Esophagus (tissue), 2 donors: ENCODE measurements around the gene RAB11FIP4. TPM values are rescaled to one million over a fixed set of nuclear protein-coding genes. Genes with fewer than 3 reads are reported as not detected.

Experiments used
- H3K27ac ChIP-seq, 2 donors: one replicate each; pipeline ENCODE4 v1.5.1; 2013; ENCODE audit warnings: low read depth in 2 of 2, mild to moderate bottlenecking in 2 of 2, inconsistent platforms in 1 of 2, low read length in 1 of 2, moderate library complexity in 1 of 2
- H3K27me3 ChIP-seq, 2 donors: one replicate each; pipeline ENCODE4 v1.6.1; 2013; ENCODE audit warnings: low read length in 2 of 2, control low read depth in 1 of 2, mild to moderate bottlenecking in 1 of 2; ENCODE audit not compliant: insufficient read depth in 2 of 2, control insufficient read depth in 1 of 2
- H3K36me3 ChIP-seq, 2 donors: one replicate each; pipeline ENCODE4 v1.6.1; 2013; ENCODE audit warnings: low read length in 1 of 2; ENCODE audit not compliant: control insufficient read depth in 2 of 2, insufficient read depth in 2 of 2
- H3K4me1 ChIP-seq, 2 donors: one replicate each; pipeline ENCODE4 v1.6.1; 2013; ENCODE audit warnings: low read length in 1 of 2; ENCODE audit not compliant: control insufficient read depth in 2 of 2, insufficient read depth in 2 of 2
- H3K4me3 ChIP-seq, 2 donors: one replicate each; pipeline ENCODE4 v1.5.1; 2013; ENCODE audit warnings: low read length in 2 of 2, mild to moderate bottlenecking in 2 of 2, low read depth in 1 of 2, moderate library complexity in 1 of 2
- H3K9me3 ChIP-seq, 2 donors: one replicate each; pipeline ENCODE4 v1.6.1; 2013; ENCODE audit warnings: mild to moderate bottlenecking in 2 of 2, low read depth in 1 of 2, low read length in 1 of 2, moderate library complexity in 1 of 2; ENCODE audit not compliant: control insufficient read depth in 2 of 2, insufficient read depth in 1 of 2
- WGBS, 2 donors: extraction: QIAGEN DNeasy Blood & Tissue Kit; methylation state at CpG; one replicate each; pipeline ENCODE4 v1.1.7; 2013; 5-methylcytosine and 5-hydroxymethylcytosine counted together
- polyA plus RNA-seq, 2 donors: library from polyadenylated mRNA; stranded (reverse); fragments of 200-250 nt; gene quantifications; one replicate each; pipeline ENCODE4 v1.2.3, GENCODE V29; 2013
- donor health status: healthy with polysubstance abuse.
- donor health status: Bipolar disorder and iron deficiency.

RAB11FIP4 gene
- polyA plus RNA-seq, 2 donors, result 5.0 TPM

DNA sequence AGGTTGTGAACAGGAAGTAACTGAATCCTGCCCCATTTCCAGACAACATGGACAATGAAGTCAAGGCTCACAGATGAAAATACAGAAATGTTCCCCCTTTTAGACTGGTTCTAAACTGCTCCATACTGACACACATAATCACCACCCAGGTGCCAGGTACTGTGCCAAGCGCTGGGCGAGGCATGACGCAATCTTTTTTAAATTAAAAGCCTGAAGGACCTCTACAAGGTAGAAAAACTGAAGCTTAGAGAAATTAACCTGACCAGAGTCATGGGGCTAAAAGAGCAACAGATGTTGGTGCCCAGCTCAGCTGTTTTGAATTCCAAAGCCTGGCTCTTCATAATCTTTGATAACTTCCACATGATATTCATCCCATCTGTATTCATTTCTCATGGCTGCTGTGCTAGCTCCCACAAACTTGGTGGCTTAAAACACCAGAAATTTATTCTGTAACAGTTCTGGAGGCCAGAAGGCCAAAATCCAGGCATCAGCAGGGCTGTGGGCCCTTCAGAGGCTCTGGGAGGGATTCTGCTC lies 4.9 kb upstream of the RAB11FIP4 start:
- Histone ChIP-seq H3K27ac (no peak overlapping the region), H3K27me3 (no peaks in the 10 kb centered on the region), H3K9me3 (no peaks in the 10 kb centered on the region), H3K4me1 (peaks cover 0 to 3% of the 10 kb centered on the region in 2 donors), H3K4me3 (no peak overlapping the region), H3K36me3 (no peaks in the 10 kb centered on the region)
- 60 to 75% methylated on average over 3 of the region's 3 CpGs for WGBS, 2 donors

DNA sequence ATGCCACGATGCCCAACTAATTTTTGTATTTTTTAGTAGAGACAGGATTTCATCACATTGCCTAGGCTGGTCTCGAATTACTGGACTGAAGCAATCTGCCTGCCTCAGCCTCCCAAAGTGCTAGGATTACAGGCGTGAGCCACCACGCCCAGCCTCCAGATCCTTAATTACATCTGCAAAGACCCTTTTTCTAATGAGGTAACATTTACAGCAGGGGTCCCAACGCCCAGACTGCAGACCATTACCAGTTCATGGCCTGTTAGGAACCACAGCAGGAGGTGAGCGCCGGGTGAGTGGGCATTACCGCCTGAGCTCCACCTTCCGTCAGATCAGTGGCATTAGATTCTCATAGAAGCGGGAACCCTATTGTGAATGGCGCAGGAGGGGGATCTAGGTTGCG lies 4.0 kb upstream of the RAB11FIP4 start:
- Histone ChIP-seq H3K4me3 (no peak overlapping the region), H3K4me1 (peaks cover 6 to 8% of the 10 kb centered on the region in 2 donors), H3K36me3 (no peaks in the 10 kb centered on the region), H3K27me3 (no peaks in the 10 kb centered on the region), H3K9me3 (no peaks in the 10 kb centered on the region), H3K27ac (no peak overlapping the region)
- 86% methylated on average over 12 of the region's 12 CpGs for WGBS, 2 donors

DNA sequence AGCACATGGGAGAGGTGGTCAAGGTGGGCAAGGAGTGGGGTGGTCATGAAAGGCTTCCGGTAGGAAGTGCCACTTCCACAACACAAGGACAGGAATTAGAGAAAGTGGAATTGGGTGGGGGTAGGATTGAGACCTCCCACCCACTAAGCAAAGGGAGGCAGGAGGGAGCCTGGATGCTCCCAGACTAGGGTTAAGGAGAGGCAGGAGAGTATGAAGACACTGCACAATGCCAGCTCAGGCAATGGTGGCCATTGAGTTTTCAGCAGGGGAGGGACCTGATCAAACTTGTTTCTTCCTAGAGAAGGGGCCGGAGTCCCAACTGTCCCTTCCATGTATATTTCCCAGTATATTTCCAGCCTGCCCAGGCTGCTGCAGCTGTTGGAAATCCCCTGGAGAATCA lies 3.1 kb upstream of the RAB11FIP4 start:
- 69 to 80% methylated on average over 2 of the region's 2 CpGs for WGBS, 2 donors
- H3K27ac ChIP-seq, result no peak overlapping the region

DNA sequence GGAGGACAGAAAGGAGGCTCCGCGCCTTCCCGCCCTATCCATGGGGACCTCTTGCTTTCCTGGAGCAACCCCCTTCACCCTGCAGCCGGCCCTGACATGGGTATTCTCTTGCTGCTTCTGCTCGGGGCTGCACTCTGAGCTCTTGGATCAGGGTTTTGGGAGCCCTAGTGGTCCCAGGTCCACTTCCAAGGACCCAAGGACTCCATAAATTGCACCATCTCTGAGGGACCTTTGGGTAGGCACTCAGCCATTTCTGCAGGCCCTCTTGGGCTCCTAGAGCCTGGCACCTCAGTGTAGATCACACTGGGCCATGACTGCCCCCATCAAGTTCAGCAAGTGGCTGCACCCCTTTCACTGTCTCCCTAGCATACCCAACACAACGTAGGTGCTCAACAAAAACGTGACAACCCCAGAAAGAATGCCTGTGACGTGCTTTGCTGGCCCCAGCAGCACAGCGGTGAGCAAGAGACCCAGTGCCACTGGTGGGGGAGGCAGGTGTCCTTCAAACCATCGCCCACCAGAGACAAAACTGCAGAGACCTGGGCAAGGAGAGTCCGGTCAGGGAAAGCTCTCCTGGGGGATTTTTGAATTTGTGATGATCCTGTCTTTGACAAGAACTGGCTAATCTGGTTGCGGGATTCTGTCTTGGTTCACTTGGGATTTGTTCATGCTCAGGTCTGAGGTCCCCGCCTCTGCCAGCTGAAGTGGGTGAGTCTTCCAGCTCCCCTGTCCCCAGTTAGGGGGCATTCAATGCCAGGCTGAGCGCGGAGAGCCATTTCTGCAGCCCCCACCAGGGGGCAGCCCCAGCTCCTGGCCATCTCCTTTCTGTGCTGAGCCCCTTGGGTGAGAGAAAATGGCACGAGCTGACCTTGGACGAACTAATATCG lies 2.5 kb upstream of the RAB11FIP4 start:
- peaks cover 6 to 13% of the 10 kb centered on the region in 2 donors for H3K4me1 ChIP-seq
- no peaks in the 10 kb centered on the region for H3K36me3 ChIP-seq
- no peak overlapping the region for H3K27ac ChIP-seq
- WGBS, 2 donors, result 49 to 51% methylated on average over 18 of the region's 18 CpGs
- no peak overlapping the region for H3K4me3 ChIP-seq
- H3K27me3 ChIP-seq, result no peaks in the 10 kb centered on the region
- no peaks in the 10 kb centered on the region for H3K9me3 ChIP-seq

More for the DNA sequence above, 3.1 kb upstream of the RAB11FIP4 start:
- no peaks in the 10 kb centered on the region for H3K9me3 ChIP-seq
- no peaks in the 10 kb centered on the region for H3K36me3 ChIP-seq
- H3K4me1 ChIP-seq, result peaks cover 6 to 13% of the 10 kb centered on the region in 2 donors
- no peaks in the 10 kb centered on the region for H3K27me3 ChIP-seq
- no peak overlapping the region for H3K4me3 ChIP-seq

DNA sequence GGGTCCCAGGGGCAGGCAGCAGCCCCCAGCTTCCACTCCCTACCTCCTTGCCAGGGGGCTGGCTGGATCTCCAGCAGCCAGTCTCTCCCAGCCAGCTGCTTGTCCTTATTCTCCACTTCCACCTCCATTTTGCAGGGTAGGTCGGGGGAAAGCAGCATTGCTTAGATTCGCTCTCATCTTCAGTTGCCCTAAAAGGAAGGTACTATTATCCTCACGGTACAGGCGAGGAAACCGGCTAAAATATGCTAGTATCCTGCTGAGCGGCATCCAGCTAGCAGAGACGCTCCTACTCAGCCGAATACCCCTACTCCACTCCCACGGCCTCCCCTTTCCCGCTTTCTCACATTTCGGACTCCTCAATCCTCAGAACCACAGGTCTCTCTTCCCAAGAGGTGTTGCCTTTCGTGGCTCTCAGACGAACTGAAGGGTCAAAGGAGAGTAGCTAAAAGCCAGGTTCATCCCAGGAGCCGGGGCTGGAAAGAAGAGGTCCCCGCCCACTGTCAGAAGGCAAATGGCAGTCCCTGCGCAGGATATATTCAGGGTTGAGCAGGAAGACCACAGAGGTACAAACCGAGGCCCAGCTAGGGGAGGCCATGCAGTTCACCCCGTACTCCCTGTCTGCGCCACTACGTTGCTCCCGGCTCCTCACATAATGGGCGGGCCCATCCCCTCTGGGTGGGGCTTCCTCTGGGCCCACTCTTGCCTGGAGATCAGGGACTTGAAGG lies 1.7 kb upstream of the RAB11FIP4 start:
- Histone ChIP-seq H3K36me3 (no peaks in the 10 kb centered on the region), H3K9me3 (no peaks in the 10 kb centered on the region), H3K4me1 (peaks cover 6 to 13% of the 10 kb centered on the region in 2 donors), H3K27ac (no peak overlapping the region), H3K4me3 (no peak overlapping the region), H3K27me3 (no peaks in the 10 kb centered on the region)
- WGBS, 2 donors, result 68 to 70% methylated on average over 22 of the region's 22 CpGs

DNA sequence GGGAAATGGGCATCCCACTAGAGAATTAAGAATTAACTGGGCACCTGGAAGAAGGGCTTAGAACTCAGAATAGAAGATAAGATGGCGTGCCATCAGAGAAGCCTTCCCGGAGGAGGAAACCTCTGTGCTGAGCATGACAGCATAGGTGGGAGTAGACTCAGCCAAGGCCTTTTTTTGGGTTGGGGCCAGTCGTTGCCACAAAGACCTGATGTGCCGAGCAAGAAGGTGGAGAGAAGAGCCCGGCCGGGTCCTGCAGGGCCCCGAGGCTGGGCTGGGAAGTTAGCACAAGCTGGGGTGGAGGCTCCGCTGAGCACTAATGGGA lies 1.1 kb upstream of the RAB11FIP4 start:
- Histone ChIP-seq H3K4me3 (no peak overlapping the region), H3K9me3 (no peaks in the 10 kb centered on the region), H3K27me3 (no peaks in the 10 kb centered on the region), H3K27ac (no peak overlapping the region), H3K36me3 (no peaks in the 10 kb centered on the region), H3K4me1 (peaks cover 6 to 13% of the 10 kb centered on the region in 2 donors)
- WGBS, 2 donors, result 70 to 78% methylated on average over 8 of the region's 8 CpGs

DNA sequence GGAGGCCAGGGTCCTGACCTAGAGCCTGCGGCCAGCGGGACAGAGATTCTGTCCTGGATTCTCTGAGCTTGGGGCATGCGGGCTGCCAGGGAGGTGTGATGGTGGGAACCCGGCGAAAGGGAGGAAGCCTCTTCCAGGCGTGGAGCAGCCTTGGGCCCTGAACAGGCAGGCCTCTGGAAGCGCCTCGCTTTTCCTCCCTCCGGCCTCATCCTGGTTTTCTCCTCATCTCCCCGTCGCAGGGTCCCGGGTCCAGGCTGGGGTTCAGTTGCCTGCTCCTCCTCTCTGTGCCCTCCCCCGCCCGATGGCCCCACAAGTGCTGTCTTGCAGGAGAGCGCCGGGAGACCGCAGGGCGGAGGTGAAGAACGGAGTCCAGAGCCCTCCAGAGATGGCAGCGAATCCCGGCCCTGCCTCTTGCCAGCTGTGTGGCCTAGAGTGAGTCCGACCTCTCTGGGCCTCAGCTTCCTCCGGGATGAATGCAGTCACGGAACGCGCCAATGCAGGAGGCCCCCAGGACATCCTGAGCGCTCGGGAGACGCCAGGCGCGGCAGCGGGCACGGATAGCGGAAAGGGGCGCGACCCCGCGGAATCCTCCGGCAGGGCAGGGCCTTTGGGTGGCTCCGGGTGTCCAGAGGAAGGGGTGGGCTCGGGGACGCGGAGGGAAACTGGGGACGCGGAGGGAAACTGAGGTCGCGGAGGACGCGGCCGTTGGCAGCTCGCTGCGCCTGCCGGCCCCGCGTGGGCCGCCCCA lies 553 bp upstream of the RAB11FIP4 start:
- Histone ChIP-seq H3K36me3 (no peaks in the 10 kb centered on the region), H3K27ac (no peak overlapping the region), H3K4me3 (peak overlapping the region; percentile 32 to 45), H3K9me3 (no peaks in the 10 kb centered on the region), H3K4me1 (peaks cover 6 to 13% of the 10 kb centered on the region in 2 donors), H3K27me3 (no peaks in the 10 kb centered on the region)
- 12 to 15% methylated on average over 53 to 56 of the region's 56 CpGs for WGBS, 2 donors

DNA sequence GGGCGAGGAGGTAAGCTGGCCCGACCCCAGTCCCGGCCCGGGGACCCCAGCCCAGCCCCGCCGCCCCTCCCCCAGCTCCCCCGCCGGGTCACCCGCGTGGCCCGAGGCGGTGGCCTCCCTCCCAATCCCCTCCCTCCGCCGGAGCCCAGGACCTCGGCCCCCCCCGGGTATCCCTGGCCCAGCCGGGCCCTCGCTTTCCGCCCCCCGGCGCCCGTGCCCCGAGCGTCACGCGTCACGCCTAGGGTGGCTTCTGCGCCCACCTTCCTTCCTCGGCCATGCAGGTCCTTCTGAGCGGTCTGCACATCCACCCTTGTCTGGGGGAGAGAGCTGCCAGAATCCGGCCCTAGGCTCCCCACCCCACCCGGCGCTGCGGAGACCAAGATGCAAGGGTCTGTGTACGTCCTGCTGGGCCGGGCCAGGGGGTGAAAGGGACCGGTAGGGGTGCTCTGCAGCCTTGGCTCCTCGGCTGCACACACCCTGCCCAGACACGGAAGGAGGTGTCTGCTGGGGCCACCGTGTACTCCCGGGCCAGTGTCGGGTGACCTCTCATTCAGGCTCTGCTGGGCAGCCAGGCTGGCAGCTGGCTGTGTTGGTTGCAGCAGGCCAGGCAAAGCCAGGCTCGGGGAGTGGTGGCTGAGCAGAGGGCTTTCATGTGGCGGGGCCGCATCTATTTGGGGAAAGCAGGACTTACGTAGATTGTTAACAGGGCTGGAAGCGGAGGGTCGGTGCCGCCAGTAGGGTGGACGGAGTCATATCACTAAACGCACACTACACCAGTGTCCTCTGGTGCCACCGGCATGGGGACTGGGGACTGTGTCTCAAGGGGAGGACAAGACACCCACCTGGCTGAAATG lies 754 bp downstream of the RAB11FIP4 start:
- Histone ChIP-seq H3K4me1 (peaks cover 6 to 13% of the 10 kb centered on the region in 2 donors), H3K4me3 (peak overlapping the region; percentile 28 to 45), H3K27ac (no peak overlapping the region), H3K27me3 (no peaks in the 10 kb centered on the region), H3K36me3 (no peaks in the 10 kb centered on the region), H3K9me3 (no peaks in the 10 kb centered on the region)
- WGBS, 2 donors, result 17 to 20% methylated on average over 43 to 52 of the region's 52 CpGs
